GM12878 (cell line): ENCODE data around the gene KLHL1.

Experiments used
- CHD2 ChIP-seq: IDR thresholded peaks from 2 replicates; pipeline ENCODE4 v1.6.1; 2011; ENCODE audit warnings: low read depth, low read length, improper control_type of control experiment, borderline replicate concordance
- CTCF ChIP-seq, 3 experiments: IDR thresholded peaks in 2 of 3; conservative IDR thresholded peaks in 1 of 3; 2 replicates each; pipeline ENCODE4 v1.5.1; 2011; ENCODE audit warnings: low read depth in 3 of 3, low read length in 3 of 3, mild to moderate bottlenecking in 3 of 3, control low read depth in 2 of 3, moderate library complexity in 2 of 3, inconsistent platforms in 1 of 3, mixed read lengths in 1 of 3; ENCODE audit not compliant: control insufficient read depth in 2 of 3, insufficient read depth in 1 of 3; ENCODE audit errors: extremely low read depth in 1 of 3
- EZH2 ChIP-seq: IDR thresholded peaks from 2 replicates; pipeline ENCODE4 v1.6.1; 2012; ENCODE audit warnings: low read depth, mild to moderate bottlenecking, control low read depth, inconsistent platforms, low read length, borderline replicate concordance; ENCODE audit not compliant: control insufficient read depth
- GATAD2B ChIP-seq: fragments of 450-650 bp; conservative IDR thresholded peaks from 2 replicates; pipeline ENCODE4 v1.6.1; 2017; ENCODE audit warnings: low read depth, mild to moderate bottlenecking, moderate library complexity
- HDAC6 ChIP-seq: fragments of 200-600 bp; sonication (generic); IDR thresholded peaks from one replicate; pipeline ENCODE4 v1.8.0; 2017; ENCODE audit warnings: antibody characterized with exemption; ENCODE audit not compliant: unreplicated experiment
- IKZF1 ChIP-seq: fragments of 450-650 bp; conservative IDR thresholded peaks from 2 replicates; pipeline ENCODE4 v1.6.1; 2017; ENCODE audit warnings: antibody characterized with exemption, mild to moderate bottlenecking
- NFYB ChIP-seq: IDR thresholded peaks from 2 replicates; pipeline ENCODE4 v1.6.1; 2011; ENCODE audit warnings: low read depth, mild to moderate bottlenecking, low read length, improper control_type of control experiment, moderate library complexity; ENCODE audit not compliant: insufficient read depth
- NR2C2 ChIP-seq: IDR thresholded peaks from 2 replicates; pipeline ENCODE4 v1.6.1; 2011; ENCODE audit warnings: borderline replicate concordance, low read depth; ENCODE audit not compliant: control insufficient read depth, insufficient read length
- PBX3 ChIP-seq: IDR thresholded peaks from 2 replicates; pipeline ENCODE4 v1.6.1; 2011; ENCODE audit warnings: mild to moderate bottlenecking, low read depth, low read length, moderate library complexity; ENCODE audit not compliant: insufficient replicate concordance
- POLR2A ChIP-seq: IDR thresholded peaks from 2 replicates; pipeline ENCODE4 v1.6.1; 2011; ENCODE audit warnings: low read depth, mild to moderate bottlenecking, low read length
- TF ChIP-seq, protein P1 (sequence below): IDR thresholded peaks from 2 replicates; pipeline ENCODE4 v1.6.1; 2012; ENCODE audit warnings: low read depth, low read length, improper control_type of control experiment

GRCh38 chr13:69828527-69828926 is 279.7 kb downstream of the KLHL1 start:
- TF ChIP-seq GATAD2B (no peak), NR2C2 (no peak), PBX3 (no peak), NFYB (no peak), HDAC6 (no peak), CTCF (IDR thresholded peaks at IDR 0.05 in 2 of 3, conservative IDR thresholded peaks at IDR 0.05 in 1 of 3; ENCODE audit: control insufficient read depth in 2 of 3, extremely low read depth in 1 of 3, insufficient read depth in 1 of 3, low read depth in 3 of 3, low read length in 3 of 3) (no peak), IKZF1 (no peak), CHD2 (no peak), EZH2 (no peak), POLR2A (no peak)
- TF ChIP-seq, protein P1, sequence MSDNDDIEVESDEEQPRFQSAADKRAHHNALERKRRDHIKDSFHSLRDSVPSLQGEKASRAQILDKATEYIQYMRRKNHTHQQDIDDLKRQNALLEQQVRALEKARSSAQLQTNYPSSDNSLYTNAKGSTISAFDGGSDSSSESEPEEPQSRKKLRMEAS, result no peak
